22Rv1 (cell line): ENCODE results near the gene FHIT.

ENCODE experiments used
- CTCF ChIP-seq: fragments of 450-650 bp; IDR thresholded peaks from 2 replicates; pipeline ENCODE4 v1.5.1; 2017; ENCODE audit warnings: mild to moderate bottlenecking
- ZFX ChIP-seq: fragments of 450-650 bp; IDR thresholded peaks from 2 replicates; pipeline ENCODE4 v1.6.1; 2017; ENCODE audit warnings: antibody characterized with exemption, borderline replicate concordance

- TF ChIP-seq CTCF (no peak), ZFX (no peak)
These were observed 1103.9 kb downstream of the FHIT start for GRCh38 chr3:60147249-60147950.
